Pancreas (tissue), 10 donors: ENCODE results near the gene RGS14. TPM values are rescaled to one million over a fixed set of nuclear protein-coding genes. Genes with fewer than 3 reads are reported as not detected.
"Not testable (repeated sequence)": the region's sequence is repeated elsewhere in the genome, so short reads cannot be mapped to it uniquely, and the experiment has no call there.

ENCODE experiments used
- ATAC-seq, 4 donors: fragments of 200-7000 bp; cut with Tn5 transposase; one replicate each; pipeline versions ENCODE4 v1.8.0 to v1.9.1; 2020; ENCODE audit warnings: mild to moderate bottlenecking in 4 of 4, moderate library complexity in 4 of 4
- DNase-seq, 6 donors: peaks; one replicate each; pipeline ENCODE4 v3.0.0-alpha.2; 2020
- FAIRE-seq: peaks from 2 replicates; lab custom pipeline; 2012; peaks lifted over from hg19 to GRCh38; lab: Jason Lieb, UNC
- H3K27ac ChIP-seq, 4 donors: fragments of 200-600 bp; sonication (generic); 1 replicate in 3 of 4; 2 replicates in 1 of 4; pipeline versions ENCODE4 v1.5.0 to v1.8.0; 2020
- H3K27me3 ChIP-seq, 4 donors: fragments of 200-600 bp; one replicate each; pipeline ENCODE4 v1.8.0; 2021
- H3K36me3 ChIP-seq, 3 donors: fragments of 200-600 bp; sonication (generic) in 1 of 3; one replicate each; pipeline versions ENCODE4 v1.5.0 to v1.8.0; 2020 to 2021
- H3K4me1 ChIP-seq, 3 donors: fragments of 200-600 bp; one replicate each; pipeline ENCODE4 v1.8.0; 2021
- H3K4me3 ChIP-seq, 4 donors: fragments of 200-600 bp; sonication (generic) in 2 of 4; one replicate each; pipeline versions ENCODE4 v1.5.0 to v1.8.0; 2020 to 2021
- H3K9me3 ChIP-seq, 4 donors: fragments of 200-600 bp; one replicate each; pipeline ENCODE4 v1.8.0; 2021
- CTCF ChIP-seq, 4 donors: fragments of 200-600 bp; sonication (generic) in 3 of 4; IDR thresholded peaks; one replicate each; pipeline versions ENCODE4 v1.5.0 to v1.8.0; 2021; ENCODE audit warnings: antibody characterized with exemption in 4 of 4
- WGBS, 2 donors: extraction: QIAGEN DNeasy Blood & Tissue Kit; methylation state at CpG; one replicate each; pipeline ENCODE4 v1.1.7; 2013; 5-methylcytosine and 5-hydroxymethylcytosine counted together
- intact Hi-C, 3 donors: fragments of 100-400 bp; cut with DNase I; formaldehyde crosslinking; loops; one replicate each; pipeline versions ENCODE4 v1.11.1 to v1.14.2; 2022
- polyA plus RNA-seq, 2 donors: library from polyadenylated mRNA; stranded (reverse); fragments of 200-250 nt; gene quantifications; one replicate each; pipeline ENCODE4 v1.2.3, GENCODE V29; 2013
- total RNA-seq, 6 donors: library from RNA; stranded (reverse); fragmentation: NEBNext Ultra II Directional in 4 of 6; extraction: Animal tissue kit (Norgen Biotek cat#: 25700) in 4 of 6; gene quantifications; one replicate each; pipeline versions ENCODE4 v1.2.1 to v1.2.4, GENCODE V29; 2021 to 2023
- donor health status: healthy with polysubstance abuse.
- donor health status: DM: no; HTN: no; CAD: no; lungs with moderate emphysema.
- donor health status: DM: no; HTN: no; CAD: no.
- donor health status: control.
- donor health status: control.
- donor health status: Bipolar disorder and iron deficiency.
- donor health status: DM: yes; HTN: yes; CAD: no.
- donor health status: DM: no; HTN: no; CAD: no.
- donor health status: DM: no; HTN: no; CAD: no.
- donor health status: DM: yes; HTN: yes; CAD: no.

The RGS14 gene
- total and polyA plus RNA-seq, 8 donors: 7.0 to 30.9 (median 12.2) TPM

GRCh38 chr5:177338251-177339106 lies 19.2 kb upstream of the RGS14 start:
- DNase-seq: peak in 1 of 6 donors; percentile 70

DNA sequence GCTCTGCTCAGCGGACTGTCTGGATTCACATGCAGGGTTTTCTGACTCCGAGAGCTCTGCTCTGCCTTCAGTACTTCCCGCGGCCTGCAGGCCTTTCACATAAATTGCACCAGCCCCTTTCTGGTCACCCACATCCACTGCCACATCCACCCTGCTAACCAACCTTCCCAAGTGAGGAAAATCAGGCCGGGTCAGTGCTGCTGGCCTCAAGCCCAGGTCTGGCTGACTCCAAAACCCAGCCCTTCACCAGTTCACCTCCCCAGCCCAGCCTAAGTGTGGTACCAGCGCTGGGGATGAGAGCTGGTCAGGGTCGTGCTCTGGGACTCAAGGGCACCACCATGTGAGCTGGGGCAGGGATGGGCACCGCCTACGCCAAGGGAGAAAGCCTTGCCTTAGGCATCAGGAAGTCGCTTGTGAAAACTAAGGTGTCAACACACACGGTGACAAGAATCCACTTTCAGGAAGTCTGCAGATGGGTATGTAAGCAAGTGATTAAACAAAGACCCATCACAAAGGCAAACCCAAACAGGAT lies 18.6 kb upstream of the RGS14 start:
- H3K9me3 ChIP-seq: no peaks in the 10 kb centered on the region
- no peaks in the 10 kb centered on the region for H3K27me3 ChIP-seq
- no peak overlapping the region for H3K4me3 ChIP-seq
- no peak overlapping the region for H3K27ac ChIP-seq
- WGBS, 2 donors: 61 to 66% methylated on average over 11 of the region's 11 CpGs
- H3K4me1 ChIP-seq: no peaks in the 10 kb centered on the region
- no peak for TF ChIP-seq CTCF (IDR thresholded peaks at IDR 0.05)
- H3K36me3 ChIP-seq: peaks cover 0 to 61% (median 35%) of the 10 kb centered on the region in 3 donors
- DNase-seq: peak in 1 of 6 donors; percentile 58
- ATAC-seq: peak in 2 of 4 donors; percentile 33 to 35
- FAIRE-seq: no peak
- intact Hi-C loops: no loop called here

More at GRCh38 chr5:177338251-177339106, 19.2 kb upstream of the RGS14 start:
- no peak for ATAC-seq
- Histone ChIP-seq H3K27ac (no peak overlapping the region), H3K9me3 (no peaks in the 10 kb centered on the region), H3K27me3 (no peaks in the 10 kb centered on the region), H3K4me1 (no peaks in the 10 kb centered on the region), H3K4me3 (no peak overlapping the region), H3K36me3 (peaks cover 0 to 68% (median 42%) of the 10 kb centered on the region in 3 donors)
- TF ChIP-seq CTCF (IDR thresholded peaks at IDR 0.05): no peak
- intact Hi-C loops: no loop called here
- FAIRE-seq: no peak
- 82 to 88% methylated on average over 21 to 22 of the region's 22 CpGs for WGBS, 2 donors

DNA sequence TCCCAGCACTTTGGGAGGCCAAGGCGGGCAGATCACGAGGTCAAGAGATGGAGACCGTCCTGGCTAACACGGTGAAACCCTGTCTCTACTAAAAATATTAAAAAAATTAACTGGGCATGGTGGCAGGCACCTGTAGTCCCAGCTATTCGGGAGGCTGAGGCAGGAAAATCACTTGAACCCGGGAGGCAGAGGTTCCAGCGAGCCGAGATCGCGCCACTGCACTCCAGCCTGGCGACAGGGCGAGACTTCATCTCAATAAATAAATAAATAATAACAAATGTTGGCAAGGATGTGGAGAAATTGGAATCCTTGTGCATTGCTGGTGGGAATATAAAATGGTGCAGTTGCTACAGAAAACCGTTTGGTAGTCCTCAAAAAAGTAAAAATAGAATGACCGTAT lies 14.7 kb upstream of the RGS14 start:
- FAIRE-seq, ATAC-seq, H3K27me3 ChIP-seq, H3K4me3 ChIP-seq, intact Hi-C loops, H3K27ac ChIP-seq, H3K9me3 ChIP-seq: not testable (repeated sequence)
- peak in 1 of 6 donors; percentile 5 for DNase-seq
- H3K36me3 ChIP-seq: peaks cover 0 to 22% (median 7%) of the 10 kb centered on the region in 3 donors
- peaks cover 3 to 15% (median 5%) of the 10 kb centered on the region in 3 donors for H3K4me1 ChIP-seq
- WGBS, 2 donors: 92 to 93% methylated on average over 14 of the region's 14 CpGs

GRCh38 chr5:177343777-177344176 lies 13.9 kb upstream of the RGS14 start:
- 93% methylated on average over 6 of the region's 6 CpGs for WGBS, 2 donors
- FAIRE-seq (no peak), DNase-seq (peak in 1 of 6 donors; percentile 1)

More at GRCh38 chr5:177343777-177344176, 13.9 kb upstream of the RGS14 start:
- Histone ChIP-seq H3K27ac (no peak overlapping the region), H3K36me3 (peaks cover 0 to 15% (median 0%) of the 10 kb centered on the region in 3 donors), H3K4me1 (peaks cover 8 to 23% (median 12%) of the 10 kb centered on the region in 3 donors), H3K9me3 (no peaks in the 10 kb centered on the region), H3K4me3 (no peak overlapping the region), H3K27me3 (no peaks in the 10 kb centered on the region)
- ATAC-seq: no peak
- TF ChIP-seq CTCF (IDR thresholded peaks at IDR 0.05): no peak
- intact Hi-C loops: loop anchor here in 1 of 3 donors (2.0 kb wide), 1 partner anchor 15 kb away; no protein-coding TSS in a partner anchor
